IPS DF 6.9 (cell line): Measurements from ENCODE around the gene DAZAP1.

Experiments
- DNase-seq: peaks from one replicate; pipeline ENCODE4 v3.0.0-alpha.2; 2013; ENCODE audit warnings: low read depth, low spot score
- H3K27ac ChIP-seq: one replicate; pipeline ENCODE4 v1.5.1; 2013; ENCODE audit warnings: low read length, control low read depth
- H3K27me3 ChIP-seq: 2 replicates; pipeline ENCODE4 v1.6.1; 2013; ENCODE audit warnings: mild to moderate bottlenecking, low read length; ENCODE audit not compliant: control insufficient read depth, insufficient read depth
- H3K36me3 ChIP-seq: 2 replicates; pipeline ENCODE4 v1.6.1; 2013; ENCODE audit warnings: low read length; ENCODE audit not compliant: control insufficient read depth, insufficient read depth
- H3K4me1 ChIP-seq: 2 replicates; pipeline ENCODE4 v1.6.1; 2013; ENCODE audit warnings: low read length; ENCODE audit not compliant: control insufficient read depth, insufficient read depth
- H3K4me3 ChIP-seq: 2 replicates; pipeline ENCODE4 v1.5.1; 2013; ENCODE audit warnings: mild to moderate bottlenecking, low read length
- H3K9me3 ChIP-seq: 2 replicates; pipeline ENCODE4 v1.6.1; 2013; ENCODE audit warnings: low read length, inconsistent platforms; ENCODE audit not compliant: control insufficient read depth, insufficient read depth
- WGBS: extraction: QIAGEN DNeasy Blood & Tissue Kit; methylation state at CpG from one replicate; pipeline ENCODE4 v1.1.7; 2013; ENCODE audit warnings: mixed read lengths, missing lambda C conversion rate; ENCODE audit not compliant: insufficient read length, insufficient coverage; 5-methylcytosine and 5-hydroxymethylcytosine counted together

The DAZAP1 gene

DNA sequence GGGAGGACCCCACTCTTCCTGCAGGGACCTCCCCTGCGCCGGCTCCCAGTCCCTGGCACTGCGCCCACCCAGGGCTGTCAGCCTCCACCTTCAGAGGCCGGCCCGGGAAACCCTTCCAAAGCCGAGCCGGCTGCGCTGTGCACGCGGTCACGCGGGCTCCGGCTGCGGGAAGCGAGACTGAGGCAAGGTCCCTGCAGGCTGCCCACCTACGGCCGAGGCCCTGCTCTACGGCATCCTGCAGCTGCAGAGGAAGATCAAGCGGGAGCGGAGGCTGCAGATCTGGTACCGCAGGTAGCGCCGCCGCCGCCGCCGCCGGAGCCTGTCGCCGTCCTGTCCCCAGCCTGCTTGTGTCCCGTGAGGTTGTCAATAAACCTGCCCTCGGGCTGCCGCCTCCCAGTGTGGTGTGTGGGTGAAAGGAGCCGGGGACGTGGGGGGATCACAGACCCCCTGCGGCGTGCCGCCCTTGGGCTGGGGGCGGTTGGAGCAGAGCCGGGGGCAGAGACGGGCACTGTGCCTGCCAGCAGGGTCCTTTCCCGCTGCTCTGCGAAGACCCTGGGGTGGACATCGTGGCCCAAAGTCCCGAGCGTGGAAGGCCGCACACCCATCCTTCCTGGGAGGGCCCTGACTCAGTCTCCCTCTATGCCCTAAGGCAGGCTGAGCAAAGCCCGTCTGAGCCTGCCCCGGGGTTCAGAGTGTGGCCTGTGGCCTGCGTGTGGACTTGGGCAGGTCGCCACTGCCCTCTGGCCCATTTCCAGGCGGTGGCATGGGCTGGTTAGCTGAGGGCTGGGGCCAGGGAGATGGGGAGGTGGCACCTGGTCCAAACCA lies 12.0 kb upstream of the DAZAP1 start:
- Histone ChIP-seq H3K9me3 (no peaks in the 10 kb centered on the region), H3K27me3 (no peaks in the 10 kb centered on the region), H3K27ac (no peak overlapping the region), H3K4me1 (no peaks in the 10 kb centered on the region; the same call in 1 of the 2 replicates), H3K36me3 (peaks cover 8% of the 10 kb centered on the region), H3K4me3 (no peak overlapping the region)
- DNase-seq, result no peak
- no CpG with 5 or more reads among the region's 52 CpGs for WGBS

DNA sequence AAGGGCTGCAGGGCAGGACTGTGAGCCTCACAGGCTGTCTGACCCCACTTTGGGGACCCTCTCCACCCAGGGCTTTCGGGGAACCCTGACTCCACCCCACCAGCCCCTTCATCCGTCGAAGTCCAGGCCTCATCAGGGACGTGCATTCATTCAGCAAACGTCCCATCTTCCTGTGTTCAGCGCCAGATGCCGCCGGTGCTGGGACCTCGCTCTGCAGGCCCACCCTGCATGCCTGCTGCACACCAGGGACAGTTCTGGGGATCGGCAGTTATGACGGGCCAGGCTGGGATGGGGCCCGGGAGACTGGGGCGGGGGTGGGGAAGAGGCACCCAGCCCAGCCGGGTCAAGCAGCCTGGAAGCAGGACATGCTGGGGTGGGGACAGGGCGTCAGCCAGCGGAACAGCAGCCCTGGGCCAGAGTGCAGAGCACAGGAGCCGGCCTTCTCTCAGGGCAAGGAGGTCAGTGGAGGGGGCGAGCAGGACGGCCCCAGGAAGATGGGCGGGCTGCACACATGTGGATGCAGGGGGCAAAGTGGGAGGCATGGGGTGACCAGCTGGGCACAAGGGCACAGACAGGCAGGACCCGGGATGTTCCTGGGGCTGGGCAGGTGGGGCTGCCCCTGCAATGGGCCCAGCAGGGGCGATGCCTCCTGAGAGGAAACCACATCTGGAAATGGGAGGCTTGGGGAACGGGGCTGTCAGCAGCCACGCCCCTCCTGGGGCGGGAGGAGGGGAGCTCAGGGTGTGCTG lies 11.2 kb upstream of the DAZAP1 start:
- Histone ChIP-seq H3K27ac (no peak overlapping the region), H3K36me3 (peaks cover 5% of the 10 kb centered on the region), H3K9me3 (no peaks in the 10 kb centered on the region), H3K4me3 (no peak overlapping the region), H3K27me3 (no peaks in the 10 kb centered on the region), H3K4me1 (no peaks in the 10 kb centered on the region; the same call in 1 of the 2 replicates)
- DNase-seq, result no peak
- no CpG with 5 or more reads among the region's 25 CpGs for WGBS

- Histone ChIP-seq H3K27me3 (no peaks in the 10 kb centered on the region), H3K9me3 (no peaks in the 10 kb centered on the region), H3K27ac (no peak overlapping the region), H3K36me3 (peaks cover 5% of the 10 kb centered on the region), H3K4me3 (no peak overlapping the region), H3K4me1 (no peaks in the 10 kb centered on the region; the same call in 1 of the 2 replicates)
- no peak for DNase-seq
- no CpG with 5 or more reads among the region's 42 CpGs for WGBS
Measured at GRCh38 chr19:1396768-1397679, 10.4 kb upstream of the DAZAP1 start.

GRCh38 chr19:1397838-1398237 lies 9.5 kb upstream of the DAZAP1 start:
- Histone ChIP-seq H3K27me3 (no peaks in the 10 kb centered on the region), H3K4me1 (no peaks in the 10 kb centered on the region; the same call in 1 of the 2 replicates), H3K4me3 (no peak overlapping the region), H3K36me3 (peaks cover 4% of the 10 kb centered on the region), H3K9me3 (no peaks in the 10 kb centered on the region), H3K27ac (no peak overlapping the region)
- WGBS, result no CpG with 5 or more reads among the region's 9 CpGs
- DNase-seq, result no peak

GRCh38 chr19:1399079-1399478 lies 8.3 kb upstream of the DAZAP1 start:
- no peaks in the 10 kb centered on the region for H3K36me3 ChIP-seq
- peaks cover 1% of the 10 kb centered on the region for H3K4me1 ChIP-seq
- H3K27me3 ChIP-seq, result no peaks in the 10 kb centered on the region
- no peak overlapping the region for H3K27ac ChIP-seq
- DNase-seq, result no peak
- WGBS, result no CpG with 5 or more reads among the region's 19 CpGs
- H3K9me3 ChIP-seq, result no peaks in the 10 kb centered on the region
- no peak overlapping the region for H3K4me3 ChIP-seq

- no peak for DNase-seq
- Histone ChIP-seq H3K27me3 (no peaks in the 10 kb centered on the region), H3K4me1 (peaks cover 1% of the 10 kb centered on the region), H3K9me3 (no peaks in the 10 kb centered on the region), H3K4me3 (no peak overlapping the region), H3K27ac (no peak overlapping the region), H3K36me3 (no peaks in the 10 kb centered on the region)
- WGBS, result no CpG with 5 or more reads among the region's 15 CpGs
Measured at GRCh38 chr19:1399745-1400144, 7.6 kb upstream of the DAZAP1 start.

DNA sequence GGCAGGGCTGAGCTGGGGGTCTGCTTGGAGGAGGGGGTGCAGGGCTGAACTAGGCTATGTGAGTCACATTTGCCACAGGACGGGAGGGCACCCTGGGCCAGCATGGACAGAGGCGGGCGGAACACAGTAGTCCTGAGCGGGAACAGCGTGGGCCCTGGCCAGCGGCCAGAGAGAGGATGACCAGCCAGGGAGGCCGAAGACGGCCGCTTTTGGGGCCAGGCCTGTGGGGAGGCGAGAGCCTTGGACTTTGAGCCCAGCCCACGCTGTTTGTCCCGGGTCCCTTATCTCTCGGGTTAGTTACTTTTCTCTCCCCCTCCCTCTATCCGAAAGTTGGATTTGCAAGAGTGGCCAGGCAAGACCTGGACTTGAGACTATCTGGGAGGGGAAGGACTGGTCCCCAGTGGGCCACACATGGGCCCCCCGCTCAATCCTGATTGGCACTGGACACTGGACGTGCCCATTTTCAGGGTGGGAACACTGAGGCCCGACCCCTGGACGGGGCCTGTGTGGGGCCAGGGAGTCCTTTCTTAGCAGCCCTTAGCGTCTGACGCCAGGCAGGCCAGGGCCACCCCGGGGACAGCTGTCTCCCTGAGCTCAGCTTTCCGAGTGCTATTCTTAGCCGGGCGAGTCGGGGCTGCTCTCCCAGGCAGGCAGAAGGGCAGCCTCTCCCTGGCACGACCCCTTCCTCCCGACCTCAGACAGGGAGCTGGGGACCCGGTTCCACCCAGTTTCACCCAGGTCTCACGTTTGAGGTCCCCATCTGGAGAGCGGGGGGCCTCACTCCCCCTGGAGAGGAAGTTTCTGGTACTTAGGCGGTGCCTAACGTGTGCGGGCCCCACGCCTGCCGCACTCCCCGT lies 6.9 kb upstream of the DAZAP1 start:
- Histone ChIP-seq H3K4me1 (peaks cover 1% of the 10 kb centered on the region), H3K27me3 (no peaks in the 10 kb centered on the region), H3K9me3 (no peaks in the 10 kb centered on the region), H3K27ac (no peak overlapping the region), H3K36me3 (no peaks in the 10 kb centered on the region), H3K4me3 (peak overlapping the region; percentile 84; the same call in 1 of the 2 replicates)
- WGBS, result no CpG with 5 or more reads among the region's 36 CpGs
- DNase-seq, result no peak

DNA sequence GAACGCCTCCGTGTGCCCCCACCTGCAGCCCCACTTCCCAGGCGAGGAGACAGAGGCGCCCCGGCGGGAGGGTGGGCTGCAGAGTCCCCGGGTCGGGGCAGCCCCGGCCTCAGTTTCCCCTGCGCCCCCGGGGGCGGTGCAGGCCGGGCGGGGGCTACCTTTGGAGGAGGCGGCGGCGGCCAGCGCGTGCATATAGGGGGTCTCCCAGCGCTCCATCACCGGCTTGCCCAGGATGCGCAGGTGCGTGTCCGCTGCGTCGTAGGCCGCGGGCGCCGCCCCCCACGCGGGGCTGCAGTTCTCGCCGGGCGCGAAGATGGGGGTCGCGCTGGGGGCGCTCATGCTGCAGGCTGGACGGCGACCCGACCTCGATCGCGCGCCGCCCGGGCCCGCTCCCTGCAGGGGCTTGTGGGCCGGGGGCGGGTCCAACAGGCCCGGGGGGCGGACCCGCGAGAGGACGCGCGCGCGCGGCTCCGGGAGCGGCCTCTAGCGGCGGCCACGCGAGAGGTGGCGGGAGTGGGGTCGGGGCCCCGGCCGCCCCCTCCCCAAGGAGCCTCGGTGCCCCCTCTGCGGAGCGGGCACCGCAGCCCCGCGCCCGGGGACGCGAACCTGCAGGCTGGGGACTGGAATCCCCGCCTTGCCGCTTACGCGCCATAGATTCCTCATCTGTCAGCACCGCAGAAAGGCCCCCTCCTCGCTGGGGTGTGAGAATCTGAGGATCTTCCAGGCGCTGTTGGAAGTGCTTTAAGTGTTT lies 6.1 kb upstream of the DAZAP1 start, which contains the start of gene GAMT:
Gene GAMT, minus strand, starts transcription at position 405 of the 751 bp plus-strand sequence. Its CDS starts 66 bp downstream, at position 339.
- Histone ChIP-seq H3K9me3 (no peaks in the 10 kb centered on the region), H3K27ac (no peak within 1 kb of the TSS)
- WGBS, result no CpG with 5 or more reads among the region's 87 CpGs

DNA sequence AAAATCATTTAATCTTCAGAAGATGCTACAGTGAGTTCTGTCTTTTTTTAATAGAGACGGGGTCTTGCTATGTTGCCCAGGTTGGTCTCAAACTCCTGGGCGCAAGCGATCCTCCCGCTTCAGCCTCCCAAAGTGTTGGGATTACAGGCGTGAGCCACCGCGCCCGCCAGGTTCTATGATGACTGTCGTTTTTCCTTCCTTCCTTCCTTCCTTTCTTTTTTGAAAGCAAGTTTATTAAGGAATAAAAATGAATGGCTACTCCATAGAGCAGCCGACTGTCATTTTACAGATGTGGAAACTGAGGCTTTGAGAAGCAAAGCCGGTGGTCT lies 5.5 kb upstream of the DAZAP1 start:
- Histone ChIP-seq H3K4me1 (peaks cover 1% of the 10 kb centered on the region), H3K27me3 (no peaks in the 10 kb centered on the region), H3K9me3 (no peaks in the 10 kb centered on the region), H3K36me3 (no peaks in the 10 kb centered on the region), H3K27ac (no peak overlapping the region), H3K4me3 (peak overlapping the region; percentile 84; the same call in 1 of the 2 replicates)
- WGBS, result no CpG with 5 or more reads among the region's 11 CpGs
- no peak for DNase-seq

More for the DNA sequence above, 6.1 kb upstream of the DAZAP1 start, which contains the start of gene GAMT:
- Histone ChIP-seq H3K4me1 (peaks cover 1% of the 10 kb centered on the region), H3K4me3 (peak within 1 kb of the TSS; percentile 84), H3K27me3 (no peaks in the 10 kb centered on the region), H3K36me3 (no peaks in the 10 kb centered on the region)
- no peak for DNase-seq
